ENCODE results near the gene TMIGD1. TPM values are rescaled to one million over a fixed set of nuclear protein-coding genes. Genes with fewer than 3 reads are reported as not detected.

The TMIGD1 gene
- total and polyA plus RNA-seq, 5 donors from 2014 or later = not detected

DNA sequence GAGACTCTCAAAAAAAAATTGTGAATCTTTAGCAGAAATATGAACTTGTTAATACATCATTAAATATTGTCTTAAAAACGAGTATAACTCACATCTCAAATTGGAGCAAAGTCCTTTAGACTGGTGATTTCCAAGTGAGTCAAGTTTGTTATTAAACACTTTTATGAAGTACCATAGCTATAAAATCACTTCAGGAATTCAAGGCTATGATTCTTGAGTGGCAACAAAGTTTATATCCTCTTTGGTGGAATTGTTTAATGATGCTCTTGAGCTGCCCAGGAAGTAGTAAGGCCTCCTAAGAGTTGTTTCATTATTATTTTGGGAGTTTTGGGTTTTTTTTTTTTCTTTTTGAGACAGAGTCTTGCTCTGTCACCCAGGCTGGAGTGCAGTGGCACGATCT is 25.5 kb downstream of the TMIGD1 start:
- DNase-seq = no peak
- Mint-ChIP-seq H3K4me3 (no peak overlapping the region), H3K9me3 (peaks cover 0 to 2% (median 0%) of the 10 kb centered on the region in 7 donors), H3K27me3 (peaks cover 23% of the 10 kb centered on the region), H3K27ac (no peak overlapping the region), H3K36me3 (no peaks in the 10 kb centered on the region), H3K4me1 (no peaks in the 10 kb centered on the region)
- H3K9me3 ChIP-seq (ENCODE audit: control insufficient read depth in 2 of 2, low read length in 2 of 2) = no peaks in the 10 kb centered on the region
- no peak overlapping the region for H3K4me3 ChIP-seq (ENCODE audit: low read depth, low read length)
- H3K36me3 ChIP-seq (ENCODE audit: control insufficient read depth, insufficient read depth, low read length) = no peaks in the 10 kb centered on the region
- no peak overlapping the region for H3K27ac ChIP-seq (ENCODE audit: insufficient read depth, low read length, poor library complexity, severe bottlenecking)
- H3K27me3 ChIP-seq (ENCODE audit: control insufficient read depth, insufficient read depth, low read length) = no peaks in the 10 kb centered on the region
- no peak for ATAC-seq (ENCODE audit: low read depth in 2 of 2)
- no peaks in the 10 kb centered on the region for H3K4me1 ChIP-seq (ENCODE audit: control insufficient read depth, insufficient read depth, low read length, poor library complexity, severe bottlenecking)

DNA sequence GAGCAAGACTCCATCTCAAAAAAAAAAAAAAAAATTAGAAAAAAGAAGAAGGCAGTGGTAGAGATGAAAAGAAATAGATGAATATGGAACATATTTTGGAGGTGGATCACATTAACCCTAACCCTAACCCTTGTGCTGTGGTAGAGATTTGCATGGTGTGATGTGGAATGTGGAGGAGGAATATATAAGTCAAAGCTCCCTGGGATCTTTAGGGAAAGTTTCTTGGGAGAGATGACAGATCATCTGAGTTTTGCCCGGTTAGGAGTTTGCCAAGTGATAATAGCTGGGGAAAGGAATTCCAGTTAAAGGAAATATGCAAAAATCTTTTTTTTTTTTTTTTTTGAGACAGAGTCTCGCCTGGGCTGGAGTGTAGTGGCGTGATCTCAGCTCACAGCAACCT is 29.1 kb downstream of the TMIGD1 start:
- Histone ChIP-seq H3K4me1 (ENCODE audit: control insufficient read depth, insufficient read depth, low read length, poor library complexity, severe bottlenecking) (no peaks in the 10 kb centered on the region), H3K36me3 (ENCODE audit: control insufficient read depth, insufficient read depth, low read length) (no peaks in the 10 kb centered on the region), H3K9me3 (ENCODE audit: control insufficient read depth in 2 of 2, low read length in 2 of 2) (no peaks in the 10 kb centered on the region), H3K27me3 (ENCODE audit: control insufficient read depth, insufficient read depth, low read length) (no peaks in the 10 kb centered on the region), H3K4me3 (ENCODE audit: low read depth, low read length) (no peak overlapping the region), H3K27ac (ENCODE audit: insufficient read depth, low read length, poor library complexity, severe bottlenecking) (no peak overlapping the region)
- Mint-ChIP-seq H3K4me1 (peaks cover 0 to 5% (median 0%) of the 10 kb centered on the region in 4 donors), H3K9me3 (peaks cover 0 to 2% (median 0%) of the 10 kb centered on the region in 7 donors), H3K4me3 (no peak overlapping the region), H3K27me3 (peaks cover 15% of the 10 kb centered on the region), H3K36me3 (no peaks in the 10 kb centered on the region), H3K27ac (no peak overlapping the region)
- no peak for DNase-seq
- no peak for ATAC-seq (ENCODE audit: low read depth in 2 of 2)

DNA sequence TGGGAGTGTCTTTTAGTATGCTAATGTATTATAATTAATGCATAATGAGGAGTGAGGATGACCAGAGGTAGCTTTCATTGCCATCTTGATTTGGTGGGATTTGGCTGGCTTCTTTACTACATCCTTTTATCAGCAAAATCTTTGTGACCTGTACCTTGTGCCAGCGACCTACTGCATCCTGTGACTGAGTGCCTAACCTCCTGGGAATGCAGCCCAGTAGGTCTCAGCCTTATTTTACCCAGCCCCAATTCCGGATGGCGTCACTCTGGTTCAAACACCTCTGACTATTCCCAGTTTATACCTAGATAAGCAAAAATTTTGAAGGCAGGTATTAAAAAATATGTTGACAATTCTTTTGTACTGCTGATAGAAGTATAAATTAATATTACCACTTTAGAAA is 31.6 kb downstream of the TMIGD1 start:
- Histone ChIP-seq H3K4me1 (ENCODE audit: control insufficient read depth, insufficient read depth, low read length, poor library complexity, severe bottlenecking) (no peaks in the 10 kb centered on the region), H3K27me3 (ENCODE audit: control insufficient read depth, insufficient read depth, low read length) (no peaks in the 10 kb centered on the region), H3K9me3 (ENCODE audit: control insufficient read depth in 2 of 2, low read length in 2 of 2) (no peaks in the 10 kb centered on the region), H3K36me3 (ENCODE audit: control insufficient read depth, insufficient read depth, low read length) (no peaks in the 10 kb centered on the region), H3K27ac (ENCODE audit: insufficient read depth, low read length, poor library complexity, severe bottlenecking) (no peak overlapping the region), H3K4me3 (ENCODE audit: low read depth, low read length) (no peak overlapping the region)
- ATAC-seq (ENCODE audit: low read depth in 2 of 2) = no peak
- Mint-ChIP-seq H3K27me3 (peaks cover 14% of the 10 kb centered on the region), H3K9me3 (peaks cover 0 to 2% (median 0%) of the 10 kb centered on the region in 7 donors), H3K36me3 (no peaks in the 10 kb centered on the region), H3K4me1 (peaks cover 0 to 6% (median 0%) of the 10 kb centered on the region in 4 donors), H3K27ac (no peak overlapping the region), H3K4me3 (no peak overlapping the region)
- no peak for DNase-seq

DNA sequence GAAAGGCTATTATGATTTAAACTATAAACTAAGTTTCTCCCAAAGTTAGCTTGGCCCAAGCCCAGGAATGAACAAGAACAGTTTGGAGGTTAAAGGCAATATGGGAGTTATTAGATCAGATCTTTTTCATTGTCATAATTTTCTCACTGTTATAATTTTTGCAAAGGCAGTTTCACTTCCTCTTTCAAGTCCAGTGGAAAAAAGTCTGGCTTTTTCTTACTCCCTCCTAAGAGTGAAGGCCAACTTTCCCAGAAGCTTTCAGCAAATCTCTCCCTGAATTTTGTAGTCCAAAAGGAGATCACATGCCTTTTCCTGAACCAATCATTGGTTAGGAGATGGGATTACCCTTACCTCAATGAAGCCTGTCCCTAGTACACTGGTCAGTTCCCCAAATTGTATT is 33.0 kb downstream of the TMIGD1 start:
- H3K4me1 ChIP-seq (ENCODE audit: control insufficient read depth, insufficient read depth, low read length, poor library complexity, severe bottlenecking) = no peaks in the 10 kb centered on the region
- no peak overlapping the region for H3K27ac ChIP-seq (ENCODE audit: insufficient read depth, low read length, poor library complexity, severe bottlenecking)
- Mint-ChIP-seq H3K27me3 (peaks cover 8% of the 10 kb centered on the region), H3K27ac (no peak overlapping the region), H3K4me1 (peaks cover 0 to 6% (median 0%) of the 10 kb centered on the region in 4 donors), H3K9me3 (no peaks in the 10 kb centered on the region), H3K36me3 (no peaks in the 10 kb centered on the region), H3K4me3 (no peak overlapping the region)
- DNase-seq (no peak), ATAC-seq (ENCODE audit: low read depth in 2 of 2) (no peak)
- no peak overlapping the region for H3K4me3 ChIP-seq (ENCODE audit: low read depth, low read length)
- H3K9me3 ChIP-seq (ENCODE audit: control insufficient read depth in 2 of 2, low read length in 2 of 2) = no peaks in the 10 kb centered on the region
- no peaks in the 10 kb centered on the region for H3K36me3 ChIP-seq (ENCODE audit: control insufficient read depth, insufficient read depth, low read length)
- no peaks in the 10 kb centered on the region for H3K27me3 ChIP-seq (ENCODE audit: control insufficient read depth, insufficient read depth, low read length)

DNA sequence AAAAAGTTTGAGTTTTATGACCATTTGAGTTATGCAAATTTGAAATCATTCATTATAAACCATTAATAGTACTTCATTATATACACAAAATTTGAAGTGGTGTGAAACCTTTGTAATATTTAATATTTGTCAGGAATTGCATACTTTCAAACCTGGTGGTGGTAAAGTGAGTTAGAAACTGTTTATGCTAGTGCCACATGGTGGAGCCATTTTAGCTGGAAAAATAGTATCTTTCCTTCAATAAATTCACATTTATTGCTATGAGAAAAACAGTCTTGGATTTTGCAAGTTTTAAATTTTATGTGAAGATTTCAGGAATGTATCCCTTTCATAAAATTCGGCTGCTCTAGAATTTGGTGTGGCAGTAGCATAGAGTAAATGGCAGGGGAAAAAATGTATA is 34.9 kb downstream of the TMIGD1 start:
- Mint-ChIP-seq H3K36me3 (no peaks in the 10 kb centered on the region), H3K4me3 (peak overlapping the region in 1 of 4 donors; percentile 23), H3K27ac (no peak overlapping the region), H3K27me3 (peaks cover 4% of the 10 kb centered on the region), H3K9me3 (no peaks in the 10 kb centered on the region), H3K4me1 (peaks cover 0 to 6% (median 0%) of the 10 kb centered on the region in 4 donors)
- Histone ChIP-seq H3K4me3 (ENCODE audit: low read depth, low read length) (no peak overlapping the region), H3K4me1 (ENCODE audit: control insufficient read depth, insufficient read depth, low read length, poor library complexity, severe bottlenecking) (no peaks in the 10 kb centered on the region), H3K27me3 (ENCODE audit: control insufficient read depth, insufficient read depth, low read length) (no peaks in the 10 kb centered on the region), H3K9me3 (ENCODE audit: control insufficient read depth in 2 of 2, low read length in 2 of 2) (no peaks in the 10 kb centered on the region), H3K36me3 (ENCODE audit: control insufficient read depth, insufficient read depth, low read length) (no peaks in the 10 kb centered on the region), H3K27ac (ENCODE audit: insufficient read depth, low read length, poor library complexity, severe bottlenecking) (no peak overlapping the region)
- ATAC-seq (ENCODE audit: low read depth in 2 of 2) (no peak), DNase-seq (no peak)

DNA sequence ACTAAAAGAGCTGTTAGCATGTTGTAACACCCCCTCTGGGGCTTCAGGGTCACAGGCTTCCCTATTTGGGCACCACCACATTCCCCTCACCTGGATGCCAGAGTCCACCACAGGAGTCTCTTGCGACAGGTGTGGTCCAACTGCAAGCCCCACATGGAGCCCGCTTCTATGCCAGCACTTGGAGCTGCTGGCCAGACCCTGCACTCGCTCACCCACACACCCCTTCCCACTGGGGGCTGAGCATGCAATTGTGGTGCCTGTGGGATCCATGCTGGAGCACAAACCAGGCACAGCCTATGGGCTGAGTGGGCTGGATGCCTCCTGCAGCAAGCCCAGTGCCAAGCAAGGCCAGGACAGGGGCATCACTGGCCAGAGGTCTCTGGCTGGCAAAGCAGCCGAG is 36.1 kb downstream of the TMIGD1 start:
- peaks cover 4% of the 10 kb centered on the region for H3K27me3 Mint-ChIP-seq
- Histone ChIP-seq H3K36me3 (ENCODE audit: control insufficient read depth, insufficient read depth, low read length) (no peaks in the 10 kb centered on the region), H3K4me3 (ENCODE audit: low read depth, low read length) (no peak overlapping the region), H3K27me3 (ENCODE audit: control insufficient read depth, insufficient read depth, low read length) (no peaks in the 10 kb centered on the region), H3K9me3 (ENCODE audit: control insufficient read depth in 2 of 2, low read length in 2 of 2) (no peaks in the 10 kb centered on the region), H3K27ac (ENCODE audit: insufficient read depth, low read length, poor library complexity, severe bottlenecking) (no peak overlapping the region), H3K4me1 (ENCODE audit: control insufficient read depth, insufficient read depth, low read length, poor library complexity, severe bottlenecking) (no peaks in the 10 kb centered on the region)
- no peak overlapping the region for H3K27ac Mint-ChIP-seq
- DNase-seq (no peak), ATAC-seq (ENCODE audit: low read depth in 2 of 2) (no peak)
- no peak overlapping the region for H3K4me3 Mint-ChIP-seq
- H3K4me1 Mint-ChIP-seq = peaks cover 0 to 6% (median 0%) of the 10 kb centered on the region in 4 donors
- H3K36me3 Mint-ChIP-seq = no peaks in the 10 kb centered on the region
- no peaks in the 10 kb centered on the region for H3K9me3 Mint-ChIP-seq

DNA sequence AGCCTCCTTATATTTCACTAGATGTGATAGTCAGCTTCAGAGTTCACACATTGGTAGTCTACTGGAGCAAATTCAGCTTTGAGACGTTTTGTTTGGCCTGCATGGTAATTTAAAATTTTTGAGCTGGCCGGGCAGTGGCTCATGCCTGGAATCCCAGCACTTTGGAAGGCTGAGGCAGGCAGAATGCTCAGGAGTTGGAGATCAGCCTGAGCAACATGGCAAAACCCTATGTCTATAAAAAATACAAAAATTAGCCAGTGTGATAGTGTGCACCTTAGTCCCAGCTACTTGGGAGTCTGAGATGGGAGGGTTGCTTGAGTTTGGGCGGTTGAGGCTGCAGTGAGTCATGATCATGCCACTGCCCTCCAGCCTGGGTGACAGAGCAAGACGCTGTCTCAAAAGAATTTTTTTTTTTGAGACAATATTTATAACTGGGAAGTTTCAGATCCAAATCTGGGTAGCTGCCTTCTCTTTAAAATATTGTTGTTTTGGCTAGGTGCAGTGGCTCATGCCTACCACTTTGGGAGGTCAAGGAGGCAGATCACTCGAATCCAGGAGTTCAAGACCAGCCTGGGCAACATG is 37.3 kb downstream of the TMIGD1 start:
- H3K27ac ChIP-seq (ENCODE audit: insufficient read depth, low read length, poor library complexity, severe bottlenecking) = no peak overlapping the region
- Mint-ChIP-seq H3K27ac (no peak overlapping the region), H3K4me1 (peaks cover 0 to 6% (median 1%) of the 10 kb centered on the region in 4 donors), H3K36me3 (no peaks in the 10 kb centered on the region), H3K4me3 (no peak overlapping the region), H3K27me3 (peaks cover 4% of the 10 kb centered on the region), H3K9me3 (no peaks in the 10 kb centered on the region)
- no peaks in the 10 kb centered on the region for H3K9me3 ChIP-seq (ENCODE audit: control insufficient read depth in 2 of 2, low read length in 2 of 2)
- H3K36me3 ChIP-seq (ENCODE audit: control insufficient read depth, insufficient read depth, low read length) = no peaks in the 10 kb centered on the region
- no peak overlapping the region for H3K4me3 ChIP-seq (ENCODE audit: low read depth, low read length)
- ATAC-seq (ENCODE audit: low read depth in 2 of 2) (no peak), DNase-seq (no peak)
- no peaks in the 10 kb centered on the region for H3K27me3 ChIP-seq (ENCODE audit: control insufficient read depth, insufficient read depth, low read length)
- H3K4me1 ChIP-seq (ENCODE audit: control insufficient read depth, insufficient read depth, low read length, poor library complexity, severe bottlenecking) = peaks cover 7% of the 10 kb centered on the region

DNA sequence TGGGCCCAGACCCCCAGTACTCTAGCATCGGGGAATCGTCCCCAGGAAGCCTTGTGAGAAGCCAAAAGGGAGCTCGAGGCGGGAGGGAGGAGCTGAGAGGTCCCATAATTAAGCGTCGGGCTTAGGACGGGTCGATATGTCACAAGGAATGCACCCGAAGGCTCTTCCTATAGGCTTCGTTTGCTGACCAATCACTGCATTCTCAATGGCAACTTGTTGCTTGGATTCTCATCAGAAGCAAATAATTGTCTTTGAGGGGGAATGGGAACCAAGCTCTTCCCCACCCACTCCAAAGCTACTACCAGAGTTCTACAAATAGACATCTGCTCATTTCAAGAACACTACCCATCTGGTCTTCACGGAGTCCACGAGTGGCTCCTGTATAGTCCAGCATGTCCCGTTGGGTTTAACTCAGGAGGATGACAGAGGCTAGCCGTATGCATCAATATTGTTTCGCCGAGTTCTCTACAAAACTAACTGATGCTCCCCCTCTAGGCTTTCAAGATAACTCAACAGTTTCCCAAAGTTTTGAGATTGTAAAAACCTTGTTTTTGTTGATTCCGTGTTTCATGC is 41.5 kb downstream of the TMIGD1 start:
- H3K4me1 Mint-ChIP-seq = peaks cover 0 to 22% (median 17%) of the 10 kb centered on the region in 4 donors
- H3K9me3 Mint-ChIP-seq = no peaks in the 10 kb centered on the region
- no peaks in the 10 kb centered on the region for H3K27me3 ChIP-seq (ENCODE audit: control insufficient read depth, insufficient read depth, low read length)
- H3K27ac Mint-ChIP-seq = peak overlapping the region in 2 of 3 donors; percentile 55 to 83
- ATAC-seq (ENCODE audit: low read depth in 2 of 2) (no peak), DNase-seq (no peak)
- H3K4me1 ChIP-seq (ENCODE audit: control insufficient read depth, insufficient read depth, low read length, poor library complexity, severe bottlenecking) = peaks cover 23% of the 10 kb centered on the region
- H3K9me3 ChIP-seq (ENCODE audit: control insufficient read depth in 2 of 2, low read length in 2 of 2) = no peaks in the 10 kb centered on the region
- peaks cover 8% of the 10 kb centered on the region for H3K36me3 ChIP-seq (ENCODE audit: control insufficient read depth, insufficient read depth, low read length)
- no peaks in the 10 kb centered on the region for H3K27me3 Mint-ChIP-seq
- H3K4me3 Mint-ChIP-seq = no peak overlapping the region
- peak overlapping the region; percentile 77 for H3K4me3 ChIP-seq (ENCODE audit: low read depth, low read length)
- peaks cover 4% of the 10 kb centered on the region for H3K36me3 Mint-ChIP-seq
- no peak overlapping the region for H3K27ac ChIP-seq (ENCODE audit: insufficient read depth, low read length, poor library complexity, severe bottlenecking)
